ENCODE data around the gene PLD5.

DNA sequence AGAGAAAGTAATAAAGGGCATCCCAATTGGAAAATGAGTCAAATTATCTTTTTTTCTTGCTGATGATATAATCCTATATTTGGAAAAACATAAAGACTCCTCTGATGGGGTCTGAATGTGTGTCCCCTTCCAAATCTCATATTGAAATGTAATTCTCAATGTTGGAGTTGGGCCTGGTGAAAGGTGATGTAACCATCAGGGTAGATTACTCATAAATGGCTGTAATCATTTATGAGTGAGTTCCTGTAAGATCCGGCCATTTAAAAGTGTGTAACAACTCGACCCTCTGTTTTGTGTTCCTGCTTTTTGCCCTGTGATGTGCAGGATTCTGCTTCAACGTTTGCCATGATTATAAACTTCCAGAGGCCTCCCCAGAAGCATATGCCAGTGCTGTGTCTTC lies 481.3 kb downstream of the PLD5 start:
- TF ChIP-seq, protein P1, sequence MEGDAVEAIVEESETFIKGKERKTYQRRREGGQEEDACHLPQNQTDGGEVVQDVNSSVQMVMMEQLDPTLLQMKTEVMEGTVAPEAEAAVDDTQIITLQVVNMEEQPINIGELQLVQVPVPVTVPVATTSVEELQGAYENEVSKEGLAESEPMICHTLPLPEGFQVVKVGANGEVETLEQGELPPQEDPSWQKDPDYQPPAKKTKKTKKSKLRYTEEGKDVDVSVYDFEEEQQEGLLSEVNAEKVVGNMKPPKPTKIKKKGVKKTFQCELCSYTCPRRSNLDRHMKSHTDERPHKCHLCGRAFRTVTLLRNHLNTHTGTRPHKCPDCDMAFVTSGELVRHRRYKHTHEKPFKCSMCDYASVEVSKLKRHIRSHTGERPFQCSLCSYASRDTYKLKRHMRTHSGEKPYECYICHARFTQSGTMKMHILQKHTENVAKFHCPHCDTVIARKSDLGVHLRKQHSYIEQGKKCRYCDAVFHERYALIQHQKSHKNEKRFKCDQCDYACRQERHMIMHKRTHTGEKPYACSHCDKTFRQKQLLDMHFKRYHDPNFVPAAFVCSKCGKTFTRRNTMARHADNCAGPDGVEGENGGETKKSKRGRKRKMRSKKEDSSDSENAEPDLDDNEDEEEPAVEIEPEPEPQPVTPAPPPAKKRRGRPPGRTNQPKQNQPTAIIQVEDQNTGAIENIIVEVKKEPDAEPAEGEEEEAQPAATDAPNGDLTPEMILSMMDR (IDR thresholded peaks at IDR 0.05), result no peak
- TF ChIP-seq POLR2A (IDR thresholded peaks at IDR 0.05), result no peak
